GM12891 (cell line): ENCODE data around the gene SENP5.

Source experiments
- PAX5 ChIP-seq: IDR thresholded peaks from 2 replicates; pipeline ENCODE4 v1.6.1; 2011; ENCODE audit warnings: low read length, moderate library complexity, mild to moderate bottlenecking; ENCODE audit not compliant: insufficient read depth, severe bottlenecking
- POLR2A ChIP-seq: IDR thresholded peaks from 2 replicates; pipeline ENCODE4 v1.6.1; 2011; ENCODE audit warnings: low read depth, low read length, control low read depth
- POLR2AphosphoS5 ChIP-seq: IDR thresholded peaks from 2 replicates; pipeline ENCODE4 v1.6.1; 2011; ENCODE audit warnings: low read depth, low read length, control low read depth
- POU2F2 ChIP-seq: IDR thresholded peaks from 2 replicates; pipeline ENCODE4 v1.6.1; 2011; ENCODE audit warnings: low read depth, mild to moderate bottlenecking, control low read depth, low read length, moderate library complexity
- SPI1 ChIP-seq: IDR thresholded peaks from 2 replicates; pipeline ENCODE4 v1.6.1; 2011; ENCODE audit warnings: low read depth, low read length, control low read depth
- TAF1 ChIP-seq: IDR thresholded peaks from 2 replicates; pipeline ENCODE4 v1.6.1; 2011; ENCODE audit warnings: low read depth, low read length, control low read depth

DNA sequence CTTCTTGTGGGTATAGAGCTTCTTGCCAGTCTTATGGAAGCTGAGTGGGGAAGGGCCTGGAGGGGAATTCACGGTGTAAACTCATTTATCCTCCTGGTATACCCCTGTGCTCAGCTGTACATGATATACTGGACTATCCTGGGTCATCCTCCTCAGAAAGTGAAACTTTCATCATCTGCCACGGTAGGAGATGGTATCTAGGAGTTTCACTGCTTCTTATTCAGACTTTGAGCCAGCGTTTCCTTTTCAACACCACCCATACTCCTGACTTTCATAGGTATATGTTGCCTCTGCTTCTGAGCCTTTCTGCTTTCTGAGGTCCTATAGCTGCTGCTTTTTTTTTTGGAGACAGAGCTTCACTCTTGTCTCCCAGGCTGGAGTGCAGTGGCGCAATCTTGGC, 15.6 kb downstream of the SENP5 start:
- TF ChIP-seq POLR2AphosphoS5 (no peak), POLR2A (no peak), TAF1 (no peak), PAX5 (no peak), POU2F2 (no peak), SPI1 (no peak)
